Measurements from ENCODE around the gene LMF1.

The LMF1 gene

GRCh38 chr16:929227-930073, 41.3 kb downstream of the LMF1 start:
- no peak for DNase-seq (ENCODE audit: low read depth in 2 of 2)

- DNase-seq (ENCODE audit: low read depth in 2 of 2) = no peak
These were observed 42.3 kb downstream of the LMF1 start for GRCh38 chr16:928526-928925.

DNA sequence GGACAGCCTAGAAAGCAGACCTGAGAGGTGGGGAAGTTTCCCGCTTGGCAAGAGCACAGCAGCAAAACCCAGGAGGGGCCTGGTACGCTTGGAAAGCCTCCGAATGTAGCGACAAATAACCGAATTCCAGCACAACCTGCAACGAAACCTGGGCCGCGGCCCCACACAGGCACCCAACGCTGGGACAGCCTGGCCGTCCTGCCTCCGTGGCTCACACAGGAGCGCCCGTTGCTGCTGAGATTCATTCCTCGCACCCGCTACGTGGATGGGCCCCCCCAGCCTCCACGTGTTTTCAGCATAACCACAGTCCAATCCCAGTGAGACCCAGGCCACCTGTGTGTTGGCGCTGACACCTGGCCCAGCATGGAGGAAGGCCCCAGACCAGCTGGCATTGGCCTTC, 42.9 kb downstream of the LMF1 start:
- no peak for DNase-seq (ENCODE audit: low read depth in 2 of 2)

GRCh38 chr16:927406-927805, 43.4 kb downstream of the LMF1 start:
- DNase-seq (ENCODE audit: low read depth in 2 of 2) = no peak

DNA sequence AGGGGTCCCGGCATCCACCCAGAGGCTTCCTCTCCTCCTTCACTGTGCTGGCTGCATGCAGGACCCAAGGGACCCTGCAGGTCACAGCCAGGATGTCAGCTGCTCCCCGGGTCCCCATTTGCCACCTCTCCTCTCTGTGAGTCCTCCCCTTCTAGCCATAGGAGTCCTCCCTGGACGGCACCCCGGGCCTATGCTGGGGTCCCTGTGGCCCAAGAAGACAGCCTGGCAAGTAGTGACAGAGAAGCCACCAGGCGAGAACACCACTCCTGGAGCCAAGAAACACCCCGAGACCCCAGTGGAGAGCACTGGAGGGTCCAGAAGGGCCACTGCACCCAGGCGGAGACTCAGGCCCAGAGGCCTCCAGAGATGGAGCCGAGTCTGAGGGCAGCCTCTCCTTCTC, 44.1 kb downstream of the LMF1 start:
- DNase-seq (ENCODE audit: low read depth in 2 of 2) = no peak

DNA sequence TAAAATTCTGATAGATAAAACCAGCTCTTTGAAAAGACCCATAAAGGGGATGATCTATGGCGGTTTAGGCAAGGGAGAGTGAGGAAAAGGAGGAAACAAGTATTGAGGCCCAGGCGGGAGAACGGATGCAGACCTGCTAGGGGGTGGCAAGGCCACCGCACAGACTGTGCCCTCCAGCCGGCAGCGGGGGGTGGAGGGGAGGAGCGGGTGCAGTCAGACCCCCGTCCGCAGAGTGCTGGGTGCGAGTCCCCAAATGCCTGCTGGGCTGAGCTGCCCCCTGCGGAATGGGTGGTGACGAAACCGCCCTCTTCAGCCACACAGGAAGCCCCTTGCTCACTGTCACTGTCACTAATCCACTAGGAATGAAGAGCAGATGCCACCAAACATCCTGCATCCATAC, 46.0 kb downstream of the LMF1 start:
- no peak for DNase-seq (ENCODE audit: low read depth in 2 of 2)

DNA sequence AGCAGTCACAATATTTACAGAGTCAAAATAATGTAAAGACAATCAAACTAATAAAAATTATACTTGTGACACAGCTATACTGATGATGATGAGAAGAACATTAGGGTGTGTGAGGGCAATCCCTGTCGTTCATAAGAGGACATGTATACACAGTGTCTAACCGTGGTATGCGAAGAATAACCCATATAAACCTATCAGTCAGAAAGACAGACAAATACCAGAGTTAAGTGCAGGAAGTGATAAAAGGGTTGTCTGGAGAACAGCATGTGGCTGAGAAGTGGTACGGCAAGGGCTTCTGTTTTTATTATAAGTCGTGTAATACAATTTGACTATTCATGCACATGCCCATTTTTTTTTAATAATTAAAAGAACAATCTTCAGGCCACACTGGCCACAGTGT, 46.7 kb downstream of the LMF1 start:
- no peak for DNase-seq (ENCODE audit: low read depth in 2 of 2)

DNA sequence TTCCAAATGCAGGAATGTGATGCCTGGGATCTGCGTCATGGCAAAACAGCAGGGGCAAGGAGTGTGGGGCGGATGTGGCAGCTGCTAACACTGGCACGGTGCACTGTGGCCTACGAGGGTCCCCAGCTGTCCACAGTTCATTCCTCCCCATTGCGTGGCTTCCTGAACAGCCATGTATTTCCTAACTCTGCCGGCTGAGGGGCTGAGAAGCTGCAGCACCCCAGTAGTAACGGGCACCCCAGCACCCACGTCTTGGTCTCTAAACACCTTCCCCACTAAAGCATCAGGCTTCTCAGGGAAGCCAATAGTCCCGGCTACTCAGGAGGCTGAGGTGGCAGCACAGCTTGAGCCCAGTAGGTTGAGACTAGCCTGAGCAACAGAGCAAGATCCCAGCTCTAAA, 47.6 kb downstream of the LMF1 start:
- DNase-seq (ENCODE audit: low read depth in 2 of 2) = no peak

DNA sequence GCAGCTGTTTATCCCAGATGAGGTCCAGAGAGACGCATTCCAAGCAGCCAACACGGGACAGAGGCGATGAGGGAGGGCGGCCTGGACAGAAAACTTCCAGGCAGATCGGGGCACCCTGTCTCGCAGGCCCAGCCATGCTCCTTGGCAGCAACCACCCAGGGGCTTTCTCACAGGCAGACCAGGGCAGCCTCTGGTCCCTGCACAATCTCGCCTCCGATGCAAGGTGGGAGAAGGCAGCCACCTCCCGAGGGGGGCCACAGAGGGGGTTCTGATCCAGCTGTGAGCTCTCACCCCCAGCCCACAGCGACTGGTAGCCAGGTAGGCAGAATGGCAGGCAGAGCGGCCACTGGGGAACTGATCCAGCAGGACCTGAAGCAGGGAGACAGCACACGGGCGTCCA, 48.7 kb downstream of the LMF1 start:
- DNase-seq (ENCODE audit: low read depth in 2 of 2) = no peak

- no peak for DNase-seq (ENCODE audit: low read depth in 2 of 2)
These were observed 49.4 kb downstream of the LMF1 start for GRCh38 chr16:921321-921905.

DNA sequence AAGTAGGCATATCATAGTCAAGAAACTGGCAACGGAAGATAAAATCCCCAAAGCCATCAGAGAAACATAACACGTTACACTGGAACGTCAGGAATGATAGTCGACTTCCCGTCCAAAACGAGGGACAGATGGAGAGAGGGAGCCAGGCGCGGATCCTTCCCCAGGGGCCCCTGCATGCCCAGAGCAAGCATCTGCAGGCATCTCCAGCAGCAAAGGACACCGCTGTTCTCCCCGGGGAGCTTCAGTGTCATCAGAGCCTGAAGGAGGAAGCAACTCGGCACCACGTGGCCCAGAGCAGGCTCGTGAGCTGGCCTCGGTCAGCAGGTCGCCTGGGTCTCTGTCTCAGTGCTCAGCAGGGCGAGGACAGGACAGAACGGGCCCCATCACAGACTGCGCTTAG, 50.1 kb downstream of the LMF1 start:
- DNase-seq (ENCODE audit: low read depth in 2 of 2) = no peak

GRCh38 chr16:920051-920681, 50.6 kb downstream of the LMF1 start:
- DNase-seq (ENCODE audit: low read depth in 2 of 2) = no peak

- DNase-seq (ENCODE audit: low read depth in 2 of 2) = no peak
These were observed 51.1 kb downstream of the LMF1 start for GRCh38 chr16:919658-920050.

- no peak for DNase-seq (ENCODE audit: low read depth in 2 of 2)
These were observed 51.8 kb downstream of the LMF1 start for GRCh38 chr16:918741-919657.

DNA sequence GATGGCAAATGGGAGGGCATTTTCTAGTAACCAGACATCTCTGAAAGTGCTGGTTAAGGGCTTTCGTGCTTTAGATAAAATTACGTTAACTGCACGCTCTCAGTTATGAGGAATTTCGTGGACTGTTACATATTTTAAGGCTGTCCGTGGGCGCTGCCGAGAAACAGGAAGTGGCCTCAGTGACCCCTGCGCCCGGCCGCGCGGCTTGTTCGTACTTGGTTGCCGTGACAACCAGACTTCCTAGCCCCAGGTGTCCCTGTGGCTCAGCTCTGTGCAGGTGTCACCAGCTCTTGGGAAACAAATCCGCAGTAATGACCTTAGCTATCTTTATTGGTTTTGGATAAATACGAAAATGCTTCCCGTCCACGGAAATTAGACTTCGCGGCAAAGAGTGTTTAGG, 52.7 kb downstream of the LMF1 start:
- DNase-seq (ENCODE audit: low read depth in 2 of 2) = no peak

- DNase-seq (ENCODE audit: low read depth in 2 of 2) = no peak
These were observed 53.2 kb downstream of the LMF1 start for GRCh38 chr16:917591-918061.

DNA sequence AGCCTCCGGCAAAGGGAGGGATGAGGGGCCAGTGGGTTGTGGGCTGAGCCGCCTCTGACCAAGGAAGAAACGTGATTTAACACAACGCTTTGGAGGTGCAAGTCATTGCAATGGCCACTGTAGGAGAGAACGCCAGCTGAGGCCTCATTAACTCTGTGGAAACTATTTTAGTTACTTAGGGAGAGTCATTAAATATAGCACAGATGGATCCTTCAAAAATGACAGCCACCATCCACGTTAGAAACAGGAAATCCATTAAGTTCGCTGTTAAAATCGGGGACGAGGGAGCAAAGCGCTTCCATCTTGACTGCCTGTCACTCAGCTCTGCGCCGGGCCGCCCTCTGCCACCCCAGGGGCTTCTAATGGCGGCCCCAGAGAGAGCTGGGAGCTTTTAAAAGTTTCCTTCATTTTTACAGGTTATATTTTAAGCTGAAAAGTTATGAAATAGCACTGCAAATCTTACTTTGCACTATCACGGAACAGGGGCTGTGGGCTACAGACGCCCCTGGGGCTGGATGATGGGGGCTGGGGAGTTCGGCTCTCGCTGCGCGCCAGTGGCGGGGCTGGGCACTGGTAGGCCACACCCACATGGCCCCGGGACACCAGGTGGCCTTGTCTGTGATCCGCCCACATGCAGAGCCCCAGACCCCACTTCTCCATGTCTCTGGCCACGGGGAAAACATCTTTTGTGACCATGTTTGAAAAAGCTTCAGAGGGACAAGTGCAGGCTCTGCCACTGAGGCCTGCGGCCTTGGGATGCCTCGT, 54.6 kb downstream of the LMF1 start:
- DNase-seq (ENCODE audit: low read depth in 2 of 2) = no peak

- DNase-seq (ENCODE audit: low read depth in 2 of 2) = no peak
These were observed 55.2 kb downstream of the LMF1 start for GRCh38 chr16:915546-915945.

GRCh38 chr16:914440-914839, 56.3 kb downstream of the LMF1 start:
- no peak for DNase-seq (ENCODE audit: low read depth in 2 of 2)

GRCh38 chr16:913817-914439, 56.9 kb downstream of the LMF1 start:
- no peak for DNase-seq (ENCODE audit: low read depth in 2 of 2)

Measured in stimulated activated CD4-positive, alpha-beta T cell treated with anti-CD3 and anti-CD28 coated beads, Interleukin-15, amount 100 ng/mL, for 48 hours (primary cell).